Measurements from ENCODE around the gene LTB.
"Not testable (repeated sequence)": the region's sequence is repeated elsewhere in the genome, so short reads cannot be mapped to it uniquely, and the experiment has no call there.

DNA sequence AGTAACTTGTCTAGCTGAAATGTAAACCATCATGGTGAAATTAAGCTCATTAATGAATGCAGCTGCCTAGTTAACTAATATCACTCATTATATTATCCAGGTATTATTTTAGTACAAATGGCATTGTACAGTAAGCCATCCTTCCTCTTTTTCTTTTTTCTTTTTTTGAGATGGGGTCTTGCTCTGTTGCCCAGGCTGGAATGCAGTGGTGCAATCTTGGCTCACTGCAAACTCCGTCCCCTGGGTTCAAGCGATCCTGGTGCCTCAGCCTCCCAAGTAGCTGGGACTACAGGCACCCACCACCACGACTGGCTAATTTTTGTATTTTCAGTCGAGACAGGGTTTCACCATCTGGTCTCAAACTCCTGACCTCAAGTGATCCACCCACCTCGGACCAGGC is 8.5 kb upstream of the LTB start:
- TF ChIP-seq, protein P1, sequence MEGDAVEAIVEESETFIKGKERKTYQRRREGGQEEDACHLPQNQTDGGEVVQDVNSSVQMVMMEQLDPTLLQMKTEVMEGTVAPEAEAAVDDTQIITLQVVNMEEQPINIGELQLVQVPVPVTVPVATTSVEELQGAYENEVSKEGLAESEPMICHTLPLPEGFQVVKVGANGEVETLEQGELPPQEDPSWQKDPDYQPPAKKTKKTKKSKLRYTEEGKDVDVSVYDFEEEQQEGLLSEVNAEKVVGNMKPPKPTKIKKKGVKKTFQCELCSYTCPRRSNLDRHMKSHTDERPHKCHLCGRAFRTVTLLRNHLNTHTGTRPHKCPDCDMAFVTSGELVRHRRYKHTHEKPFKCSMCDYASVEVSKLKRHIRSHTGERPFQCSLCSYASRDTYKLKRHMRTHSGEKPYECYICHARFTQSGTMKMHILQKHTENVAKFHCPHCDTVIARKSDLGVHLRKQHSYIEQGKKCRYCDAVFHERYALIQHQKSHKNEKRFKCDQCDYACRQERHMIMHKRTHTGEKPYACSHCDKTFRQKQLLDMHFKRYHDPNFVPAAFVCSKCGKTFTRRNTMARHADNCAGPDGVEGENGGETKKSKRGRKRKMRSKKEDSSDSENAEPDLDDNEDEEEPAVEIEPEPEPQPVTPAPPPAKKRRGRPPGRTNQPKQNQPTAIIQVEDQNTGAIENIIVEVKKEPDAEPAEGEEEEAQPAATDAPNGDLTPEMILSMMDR (IDR thresholded peaks at IDR 0.05), result not testable (repeated sequence)
- not testable (repeated sequence) for TF ChIP-seq FOXM1 (IDR thresholded peaks at IDR 0.05; ENCODE audit: low read depth)
